Posterior cingulate gyrus (tissue), 11 donors: ENCODE results near the gene TRIP12.
"Not testable (repeated sequence)": the region's sequence is repeated elsewhere in the genome, so short reads cannot be mapped to it uniquely, and the experiment has no call there.

Experiments used
- DNase-seq, 10 donors: peaks; one replicate each; pipeline versions ENCODE4 v3.0.0 to v3.0.0-alpha.2; 2020 to 2021; ENCODE audit warnings: mixed read lengths in 3 of 10
- intact Hi-C: fragments of 100-400 bp; cut with DNase I; formaldehyde crosslinking; loops from one replicate; pipeline ENCODE4 v1.15.1; 2023

Gene TRIP12

GRCh38 chr2:229880892-229881586, 40.8 kb downstream of the TRIP12 start:
- DNase-seq, result no peak
- intact Hi-C loops, result no loop called here

GRCh38 chr2:229879191-229879950, 42.4 kb downstream of the TRIP12 start:
- intact Hi-C loops, result no loop called here
- no peak for DNase-seq

- intact Hi-C loops, result no loop called here
- DNase-seq, result no peak
Observed at GRCh38 chr2:229875549-229875948, 46.3 kb downstream of the TRIP12 start.

- no peak for DNase-seq
- intact Hi-C loops, result no loop called here
Observed at GRCh38 chr2:229874647-229875046, 47.2 kb downstream of the TRIP12 start.

- no peak for DNase-seq
- intact Hi-C loops, result no loop called here
Observed at GRCh38 chr2:229873123-229873581, 48.7 kb downstream of the TRIP12 start.

GRCh38 chr2:229870903-229871656, 50.7 kb downstream of the TRIP12 start:
- intact Hi-C loops, result no loop called here
- no peak for DNase-seq

DNA sequence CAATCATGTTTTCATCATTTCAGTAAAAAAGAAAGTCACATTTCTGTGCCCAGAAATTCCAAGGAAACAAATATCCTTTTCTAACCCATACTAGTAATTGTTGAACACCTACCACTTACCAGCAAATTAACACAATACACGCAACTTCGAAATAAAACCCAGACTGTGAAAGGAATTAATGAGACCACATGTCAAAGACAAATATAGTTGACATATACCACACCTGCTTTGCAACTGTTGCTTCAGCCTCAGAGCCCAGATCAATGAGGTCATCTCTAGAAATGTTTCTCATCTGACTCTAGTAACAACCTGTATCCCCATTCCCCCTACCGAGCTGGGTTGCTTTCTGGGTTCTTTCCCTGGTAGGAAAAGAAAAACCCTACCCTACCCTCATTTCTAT, 52.6 kb downstream of the TRIP12 start:
- intact Hi-C loops, result no loop called here
- no peak for DNase-seq

- no peak for DNase-seq
- intact Hi-C loops, result no loop called here
Observed at GRCh38 chr2:229868794-229869193, 53.0 kb downstream of the TRIP12 start.

DNA sequence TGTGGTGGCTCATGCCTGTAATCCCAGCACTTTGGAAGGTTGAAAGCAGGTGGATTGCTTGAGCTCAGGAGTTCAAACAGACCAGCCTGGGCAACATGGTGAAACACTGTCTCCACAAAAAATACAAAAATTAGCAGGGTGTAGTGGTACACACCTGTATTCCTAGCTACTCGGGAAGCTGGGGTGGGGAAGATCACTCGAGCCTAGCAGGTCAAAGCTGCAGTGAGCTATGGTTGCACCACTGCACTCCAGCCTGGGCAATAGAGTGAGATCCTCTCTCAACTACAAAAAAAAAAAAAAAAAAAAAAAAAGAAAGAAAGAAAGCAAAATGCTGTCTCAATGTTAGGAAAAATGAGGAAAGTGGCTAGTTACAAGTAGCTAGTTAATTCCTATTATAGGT, 56.8 kb downstream of the TRIP12 start:
- intact Hi-C loops, result no loop called here
- DNase-seq, result no peak

GRCh38 chr2:229861431-229861830, 60.4 kb downstream of the TRIP12 start:
- intact Hi-C loops, result no loop called here
- no peak for DNase-seq

DNA sequence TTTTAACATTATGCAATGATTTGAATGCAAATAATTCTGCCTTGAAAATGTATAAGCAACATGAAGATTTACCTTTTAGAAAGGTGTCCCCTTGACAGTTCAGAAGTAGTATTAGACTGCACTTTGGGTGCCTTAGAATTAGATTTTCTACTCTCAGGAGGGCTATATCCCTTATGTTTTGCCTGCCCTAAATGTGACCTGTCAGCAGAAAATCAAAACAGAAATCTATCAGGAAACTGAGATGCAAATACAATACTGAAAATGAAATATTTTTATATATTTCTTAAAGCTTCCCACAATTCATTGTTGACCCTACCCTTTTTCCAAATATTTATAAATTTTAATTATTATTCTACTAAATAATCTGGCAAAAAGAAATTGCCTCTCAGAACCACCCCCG, 61.5 kb downstream of the TRIP12 start:
- DNase-seq, result no peak
- intact Hi-C loops, result no loop called here

DNA sequence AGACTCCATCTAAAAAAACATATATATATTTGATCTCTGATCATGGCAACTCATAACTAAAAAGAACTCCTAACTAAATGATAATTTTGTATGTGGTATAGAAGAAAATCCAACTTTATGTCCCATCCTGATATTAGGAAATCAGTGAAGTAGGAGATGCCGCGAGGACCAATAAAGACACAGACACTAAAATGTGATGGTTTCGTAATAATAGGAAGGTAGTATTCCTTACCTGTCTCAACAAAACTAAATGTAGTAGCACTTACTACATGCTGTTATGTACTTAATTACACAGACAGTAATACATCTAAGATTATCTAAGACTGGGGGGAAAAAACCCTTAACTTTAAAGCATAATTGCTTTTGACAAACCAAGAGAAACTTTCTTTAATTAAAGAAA, 63.5 kb downstream of the TRIP12 start:
- intact Hi-C loops, result no loop called here

DNA sequence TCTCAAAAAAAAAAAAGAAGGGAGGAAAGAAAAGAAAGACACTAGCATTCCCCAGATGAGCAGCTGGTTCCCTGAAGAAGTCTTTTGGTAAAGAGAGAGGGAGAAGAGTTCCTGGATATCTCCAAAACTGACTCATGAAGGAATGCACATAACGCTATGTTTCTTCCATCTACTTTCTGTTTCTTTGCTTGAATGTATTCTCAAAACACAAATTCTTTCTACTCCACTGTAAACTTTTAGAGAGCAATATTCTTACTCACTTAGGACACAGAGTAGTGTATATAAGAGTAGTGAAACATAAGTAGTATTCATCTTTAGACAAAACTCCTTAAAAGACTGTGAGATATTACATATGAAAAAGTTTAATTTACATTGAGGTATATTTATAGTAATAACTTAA, 64.2 kb downstream of the TRIP12 start:
- DNase-seq, result no peak
- intact Hi-C loops, result no loop called here

More for the DNA sequence above, 63.5 kb downstream of the TRIP12 start:
- DNase-seq, result no peak

DNA sequence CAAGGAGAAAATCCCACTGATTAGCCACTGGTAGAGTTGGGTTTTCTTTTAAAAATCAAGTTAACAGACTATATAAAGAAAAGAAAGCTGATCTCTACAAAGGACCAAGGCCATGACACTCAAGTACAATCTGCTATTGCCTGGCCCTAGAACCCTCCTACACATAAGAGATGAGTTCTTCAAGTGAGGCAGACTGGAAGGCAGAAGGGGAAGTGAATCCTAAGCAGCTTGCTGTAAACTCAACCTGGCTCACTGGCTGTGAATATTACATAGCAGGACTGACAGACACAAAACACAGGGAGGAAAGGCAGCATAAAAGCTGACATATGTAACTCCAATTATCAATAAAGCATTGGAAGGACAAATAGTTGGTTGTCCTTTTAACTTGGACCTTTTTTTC, 65.4 kb downstream of the TRIP12 start:
- no peak for DNase-seq
- intact Hi-C loops, result no loop called here

GRCh38 chr2:229855116-229855515, 66.7 kb downstream of the TRIP12 start:
- peak in 1 of 10 donors; percentile 22 for DNase-seq
- intact Hi-C loops, result no loop called here

- no peak for DNase-seq
- intact Hi-C loops, result no loop called here
Observed at GRCh38 chr2:229852565-229852964, 69.2 kb downstream of the TRIP12 start.

DNA sequence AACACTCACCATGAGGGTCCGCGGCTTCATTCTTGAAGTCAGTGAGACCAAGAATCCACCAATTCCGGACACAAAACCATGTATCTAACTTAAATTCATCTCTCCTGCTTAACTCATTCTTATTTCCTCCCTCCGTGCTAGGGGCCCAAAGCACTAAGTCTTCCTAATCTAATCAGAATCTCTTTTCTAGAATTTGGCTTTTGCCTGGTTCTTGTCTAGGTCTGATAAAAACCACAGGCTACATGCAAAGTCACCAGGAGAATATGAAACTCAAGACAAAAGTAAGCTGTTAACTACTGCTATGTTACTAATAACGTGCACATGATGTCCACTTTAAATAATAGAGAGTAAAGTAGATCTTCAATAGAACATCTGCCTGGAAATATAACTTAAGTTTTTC, 69.9 kb downstream of the TRIP12 start:
- no peak for DNase-seq
- intact Hi-C loops, result no loop called here

DNA sequence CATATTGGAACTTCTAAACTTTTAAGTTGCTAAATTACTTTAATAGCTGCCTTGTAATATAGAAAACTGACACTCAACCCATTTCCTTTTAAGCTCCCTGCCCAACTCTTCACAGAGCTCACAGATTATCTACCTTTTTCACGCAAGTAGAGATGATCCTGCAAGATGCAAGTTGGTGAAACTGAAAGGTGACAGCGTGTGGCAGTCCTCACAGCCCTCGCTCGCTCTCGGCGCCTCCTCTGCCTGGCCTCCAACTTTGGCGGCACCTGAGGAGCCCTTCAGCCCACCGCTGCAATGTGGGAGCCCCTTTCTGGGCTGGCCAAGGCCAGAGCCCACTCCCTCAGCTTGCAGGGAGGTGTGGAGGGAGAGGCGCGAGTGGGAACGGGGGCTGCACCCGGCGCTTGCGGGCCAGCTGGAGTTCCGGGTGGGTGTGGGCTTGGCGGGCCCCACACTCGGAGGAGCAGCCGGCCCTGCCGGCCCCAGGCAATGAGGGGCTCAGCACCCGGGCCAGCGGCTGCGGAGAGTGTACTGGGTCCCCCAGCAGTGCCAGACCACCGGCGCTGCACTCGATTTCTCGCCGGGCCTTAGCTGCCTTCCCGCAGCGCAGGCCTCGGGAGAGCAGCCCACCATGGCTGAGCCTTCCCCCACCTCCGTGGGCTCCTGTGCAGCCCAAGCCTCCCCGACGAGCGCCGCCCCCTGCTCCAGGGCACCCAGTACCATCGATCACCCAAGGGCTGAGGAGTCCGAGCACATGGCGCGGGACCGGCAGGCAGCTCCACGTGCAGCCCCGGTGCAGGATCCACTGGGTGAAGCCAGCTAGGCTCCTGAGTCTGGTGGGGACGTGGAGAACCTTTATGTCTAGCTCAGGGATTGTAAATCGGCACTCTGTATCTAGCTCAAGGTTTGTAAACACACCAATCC, 71.2 kb downstream of the TRIP12 start:
- intact Hi-C loops, result not testable (repeated sequence)
- DNase-seq, result peak in 1 of 10 donors; percentile 80

DNA sequence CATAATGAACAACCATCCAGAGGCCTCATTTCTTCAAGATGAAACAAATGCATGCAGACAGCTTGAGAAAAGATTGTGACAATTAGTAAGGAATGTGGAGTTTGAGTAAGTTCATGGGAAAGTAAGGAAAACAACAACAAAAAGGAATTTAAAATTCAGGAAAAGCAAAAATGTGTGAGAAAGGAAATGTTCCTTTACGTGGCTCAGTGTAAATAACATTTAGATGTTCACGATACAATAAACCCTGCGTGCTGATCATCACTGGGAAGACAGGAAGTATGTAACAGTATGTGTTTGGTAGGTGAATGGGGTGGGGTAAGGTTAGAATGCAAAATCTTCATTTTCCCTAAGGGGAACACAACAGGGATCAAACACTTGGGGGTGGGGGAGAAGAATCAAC, 72.7 kb downstream of the TRIP12 start:
- DNase-seq, result no peak
- intact Hi-C loops, result no loop called here

GRCh38 chr2:229843613-229844012, 78.2 kb downstream of the TRIP12 start:
- DNase-seq, result no peak
- intact Hi-C loops, result no loop called here
